HL-60 (cell line): Measurements from ENCODE around the gene BANF2.

Experiments used
- DNase-seq, 2 experiments: peaks; one replicate each; pipeline ENCODE4 v3.0.0-alpha.2; 2010 to 2020; ENCODE audit warnings: low read depth in 1 of 2, low spot score in 1 of 2
- H3K27ac ChIP-seq: fragments of 250-450 bp; sonication (Bioruptor Pico); replicated peaks from 2 replicates; pipeline ENCODE4 v1.5.1; 2020; ENCODE audit warnings: mild to moderate bottlenecking, moderate library complexity
- H3K27me3 ChIP-seq: fragments of 250-450 bp; sonication (Bioruptor Pico); 2 replicates; pipeline ENCODE4 v1.5.1; 2021; ENCODE audit warnings: mild to moderate bottlenecking, moderate library complexity; ENCODE audit not compliant: insufficient read depth, poor library complexity, severe bottlenecking
- H3K4me3 ChIP-seq: replicated peaks from 2 replicates; pipeline ENCODE4 v1.5.1; 2011; ENCODE audit warnings: mild to moderate bottlenecking, control low read depth, low read length; ENCODE audit not compliant: insufficient read depth
- GABPA ChIP-seq: IDR thresholded peaks from 2 replicates; pipeline ENCODE4 v1.6.1; 2012; ENCODE audit warnings: low read depth
- POLR2AphosphoS5 ChIP-seq: IDR thresholded peaks from 2 replicates; pipeline ENCODE4 v1.6.1; 2012; ENCODE audit warnings: low read depth
- SPI1 ChIP-seq: IDR thresholded peaks from 2 replicates; pipeline ENCODE4 v1.6.1; 2012; ENCODE audit warnings: low read depth, mild to moderate bottlenecking, borderline replicate concordance
- TF ChIP-seq, protein P1 (sequence below): IDR thresholded peaks from one replicate; pipeline ENCODE4 v1.5.1; 2011; ENCODE audit warnings: low read length, control low read depth, inconsistent platforms; ENCODE audit not compliant: insufficient read depth
- TF ChIP-seq, protein P2 (sequence below): IDR thresholded peaks from 2 replicates; pipeline ENCODE4 v1.6.1; 2012; ENCODE audit warnings: low read depth; ENCODE audit not compliant: insufficient replicate concordance

The BANF2 gene

DNA sequence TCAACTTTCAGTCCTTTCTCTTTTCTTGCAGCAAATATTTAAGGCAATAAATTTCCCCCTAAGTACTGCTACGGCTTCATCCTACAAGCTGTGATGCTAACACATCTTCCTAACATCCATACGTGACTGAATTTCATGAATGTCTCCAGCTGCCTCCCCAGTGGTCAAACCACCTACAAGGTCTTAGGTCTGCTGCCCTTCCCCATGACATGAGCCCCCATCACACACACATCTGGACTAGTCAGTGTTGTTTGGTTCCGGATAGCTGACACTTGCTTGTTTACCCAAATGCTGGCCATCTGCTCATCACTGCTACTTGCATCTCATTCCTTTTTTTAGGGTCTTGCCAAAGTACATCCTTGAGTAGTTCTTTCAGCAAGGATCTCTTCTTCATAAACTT lies 32.3 kb upstream of the BANF2 start:
- Histone ChIP-seq H3K4me3 (no peak overlapping the region), H3K27ac (no peak overlapping the region), H3K27me3 (no peaks in the 10 kb centered on the region)
- TF ChIP-seq, protein P1, sequence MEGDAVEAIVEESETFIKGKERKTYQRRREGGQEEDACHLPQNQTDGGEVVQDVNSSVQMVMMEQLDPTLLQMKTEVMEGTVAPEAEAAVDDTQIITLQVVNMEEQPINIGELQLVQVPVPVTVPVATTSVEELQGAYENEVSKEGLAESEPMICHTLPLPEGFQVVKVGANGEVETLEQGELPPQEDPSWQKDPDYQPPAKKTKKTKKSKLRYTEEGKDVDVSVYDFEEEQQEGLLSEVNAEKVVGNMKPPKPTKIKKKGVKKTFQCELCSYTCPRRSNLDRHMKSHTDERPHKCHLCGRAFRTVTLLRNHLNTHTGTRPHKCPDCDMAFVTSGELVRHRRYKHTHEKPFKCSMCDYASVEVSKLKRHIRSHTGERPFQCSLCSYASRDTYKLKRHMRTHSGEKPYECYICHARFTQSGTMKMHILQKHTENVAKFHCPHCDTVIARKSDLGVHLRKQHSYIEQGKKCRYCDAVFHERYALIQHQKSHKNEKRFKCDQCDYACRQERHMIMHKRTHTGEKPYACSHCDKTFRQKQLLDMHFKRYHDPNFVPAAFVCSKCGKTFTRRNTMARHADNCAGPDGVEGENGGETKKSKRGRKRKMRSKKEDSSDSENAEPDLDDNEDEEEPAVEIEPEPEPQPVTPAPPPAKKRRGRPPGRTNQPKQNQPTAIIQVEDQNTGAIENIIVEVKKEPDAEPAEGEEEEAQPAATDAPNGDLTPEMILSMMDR, result no peak
- TF ChIP-seq POLR2AphosphoS5 (no peak), GABPA (no peak), SPI1 (no peak)
- TF ChIP-seq, protein P2, sequence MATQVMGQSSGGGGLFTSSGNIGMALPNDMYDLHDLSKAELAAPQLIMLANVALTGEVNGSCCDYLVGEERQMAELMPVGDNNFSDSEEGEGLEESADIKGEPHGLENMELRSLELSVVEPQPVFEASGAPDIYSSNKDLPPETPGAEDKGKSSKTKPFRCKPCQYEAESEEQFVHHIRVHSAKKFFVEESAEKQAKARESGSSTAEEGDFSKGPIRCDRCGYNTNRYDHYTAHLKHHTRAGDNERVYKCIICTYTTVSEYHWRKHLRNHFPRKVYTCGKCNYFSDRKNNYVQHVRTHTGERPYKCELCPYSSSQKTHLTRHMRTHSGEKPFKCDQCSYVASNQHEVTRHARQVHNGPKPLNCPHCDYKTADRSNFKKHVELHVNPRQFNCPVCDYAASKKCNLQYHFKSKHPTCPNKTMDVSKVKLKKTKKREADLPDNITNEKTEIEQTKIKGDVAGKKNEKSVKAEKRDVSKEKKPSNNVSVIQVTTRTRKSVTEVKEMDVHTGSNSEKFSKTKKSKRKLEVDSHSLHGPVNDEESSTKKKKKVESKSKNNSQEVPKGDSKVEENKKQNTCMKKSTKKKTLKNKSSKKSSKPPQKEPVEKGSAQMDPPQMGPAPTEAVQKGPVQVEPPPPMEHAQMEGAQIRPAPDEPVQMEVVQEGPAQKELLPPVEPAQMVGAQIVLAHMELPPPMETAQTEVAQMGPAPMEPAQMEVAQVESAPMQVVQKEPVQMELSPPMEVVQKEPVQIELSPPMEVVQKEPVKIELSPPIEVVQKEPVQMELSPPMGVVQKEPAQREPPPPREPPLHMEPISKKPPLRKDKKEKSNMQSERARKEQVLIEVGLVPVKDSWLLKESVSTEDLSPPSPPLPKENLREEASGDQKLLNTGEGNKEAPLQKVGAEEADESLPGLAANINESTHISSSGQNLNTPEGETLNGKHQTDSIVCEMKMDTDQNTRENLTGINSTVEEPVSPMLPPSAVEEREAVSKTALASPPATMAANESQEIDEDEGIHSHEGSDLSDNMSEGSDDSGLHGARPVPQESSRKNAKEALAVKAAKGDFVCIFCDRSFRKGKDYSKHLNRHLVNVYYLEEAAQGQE, result no peak
- no peak for DNase-seq

DNA sequence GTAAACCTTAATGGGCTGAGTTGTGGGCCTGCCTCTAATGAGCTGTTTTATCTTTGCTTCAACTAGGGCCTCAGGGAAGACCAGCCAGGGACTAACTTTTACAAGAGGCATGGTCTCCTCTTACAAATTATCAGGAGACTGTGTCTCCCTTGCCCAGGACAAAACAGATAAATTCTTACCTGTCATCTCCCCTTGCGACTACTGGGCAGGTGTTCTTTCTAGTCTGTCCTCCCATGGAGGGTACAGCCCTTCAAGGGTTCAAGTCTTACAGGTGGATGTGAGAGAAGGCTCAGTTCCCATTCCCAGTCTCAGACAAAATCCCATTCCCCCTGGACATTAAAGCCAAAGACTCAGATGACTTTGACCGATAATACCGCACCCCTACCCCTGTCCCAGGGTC lies 31.3 kb upstream of the BANF2 start:
- no peak overlapping the region for H3K27ac ChIP-seq
- DNase-seq, result no peak
- TF ChIP-seq, protein P1, result no peak
- TF ChIP-seq POLR2AphosphoS5 (no peak), SPI1 (no peak), GABPA (no peak)
- TF ChIP-seq, protein P2, result no peak
- H3K27me3 ChIP-seq, result no peaks in the 10 kb centered on the region
- no peak overlapping the region for H3K4me3 ChIP-seq

DNA sequence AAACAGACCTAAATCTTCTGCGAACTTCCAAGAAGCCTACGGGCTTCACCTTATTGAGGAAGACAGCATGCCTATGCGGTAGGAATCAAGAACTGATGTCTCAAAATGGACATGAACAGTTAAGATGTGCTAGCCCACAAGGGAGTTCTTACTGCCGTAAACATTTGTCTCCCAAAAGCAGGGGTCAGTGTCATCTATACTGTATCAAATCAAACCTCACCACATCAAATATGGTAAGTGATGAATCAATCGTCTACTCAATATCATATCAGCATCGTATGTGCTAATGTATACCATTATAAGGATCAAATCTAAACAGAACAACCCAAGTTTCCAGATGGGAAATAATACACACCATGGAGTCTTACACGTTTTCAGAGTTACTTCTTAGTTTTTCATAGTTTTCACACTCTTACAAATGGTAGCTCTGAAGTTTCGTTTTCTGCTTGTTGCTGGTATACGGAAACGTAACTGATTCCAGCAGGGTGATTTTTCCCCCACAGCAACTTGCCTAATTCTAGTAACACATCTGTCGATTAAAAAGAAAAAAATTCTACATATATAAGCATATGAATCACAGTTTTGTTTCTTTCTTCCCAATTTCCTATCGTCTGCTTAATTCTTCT lies 30.3 kb upstream of the BANF2 start:
- TF ChIP-seq GABPA, result no peak
- TF ChIP-seq SPI1, result no peak
- TF ChIP-seq, protein P1, result no peak
- TF ChIP-seq POLR2AphosphoS5, result no peak
- TF ChIP-seq, protein P2, result no peak
- no peak overlapping the region for H3K27ac ChIP-seq
- no peaks in the 10 kb centered on the region for H3K27me3 ChIP-seq
- DNase-seq, result no peak
- no peak overlapping the region for H3K4me3 ChIP-seq
